NCI-H526 treated with DMSO at 0.1 percent for 48 hours (cell line): ENCODE data around the gene GTSE1.
A peak's percentile ranks its signal among the peaks of the same experiment; 100 is the strongest.
"Not testable (repeated sequence)": the region's sequence is repeated elsewhere in the genome, so short reads cannot be mapped to it uniquely, and the experiment has no call there.

Source experiments
- DNase-seq: peaks from one replicate; lab custom pipeline; 2025; lab: John Stamatoyannopoulos, UW

GTSE1 gene

GRCh38 chr22:46296257-46297150 lies at the start of gene GTSE1:
TSS of gene GTSE1 (plus strand) at chr22:46296870. CDS start at chr22:46297401, 531 bp downstream.
- DNase-seq, result peak; percentile 88

- no peak for DNase-seq
These were observed 49.2 kb upstream of the GTSE1 start for GRCh38 chr22:46247443-46247975.

- peak; percentile 68 for DNase-seq
These were observed 46.5 kb upstream of the GTSE1 start, which contains the start of gene CDPF1 for GRCh38 chr22:46250035-46250782. TSS of gene CDPF1 (minus strand) at chr22:46250293. CDS start at chr22:46248284, 2,009 bp downstream.

- no peak for DNase-seq
These were observed 45.9 kb upstream of the GTSE1 start for GRCh38 chr22:46250783-46251125.

GRCh38 chr22:46251266-46251665 lies 45.4 kb upstream of the GTSE1 start:
- no peak for DNase-seq

GRCh38 chr22:46251816-46252380 lies 44.8 kb upstream of the GTSE1 start:
- DNase-seq, result no peak

- DNase-seq, result no peak
These were observed 40.2 kb upstream of the GTSE1 start for GRCh38 chr22:46256358-46256958.

GRCh38 chr22:46259374-46259773 lies 37.3 kb upstream of the GTSE1 start:
- DNase-seq, result no peak

- no peak for DNase-seq
These were observed 36.6 kb upstream of the GTSE1 start for GRCh38 chr22:46260038-46260437.

- DNase-seq, result no peak
These were observed 34.0 kb upstream of the GTSE1 start for GRCh38 chr22:46262449-46263215.

- no peak for DNase-seq
These were observed 33.5 kb upstream of the GTSE1 start, which contains the start of gene PKDREJ for GRCh38 chr22:46263216-46263590. TSS of gene PKDREJ (minus strand) at chr22:46263343. CDS start at chr22:46263322, 21 bp downstream.

- DNase-seq, result not testable (repeated sequence)
These were observed 32.1 kb upstream of the GTSE1 start for GRCh38 chr22:46264520-46264919.

- not testable (repeated sequence) for DNase-seq
These were observed 31.0 kb upstream of the GTSE1 start for GRCh38 chr22:46265627-46266026.

GRCh38 chr22:46267431-46268279 lies 29.0 kb upstream of the GTSE1 start, which contains the start of gene TTC38:
TSS of gene TTC38 (plus strand) at chr22:46268008. CDS start at chr22:46268040, 32 bp downstream.
- DNase-seq, result peak; percentile 11

- DNase-seq, result no peak
These were observed 27.1 kb upstream of the GTSE1 start for GRCh38 chr22:46269564-46269963.

GRCh38 chr22:46272196-46272595 lies 24.5 kb upstream of the GTSE1 start:
- no peak for DNase-seq

GRCh38 chr22:46272762-46273431 lies 23.8 kb upstream of the GTSE1 start:
- no peak for DNase-seq

GRCh38 chr22:46273432-46274148 lies 23.1 kb upstream of the GTSE1 start:
- no peak for DNase-seq

GRCh38 chr22:46274381-46274780 lies 22.3 kb upstream of the GTSE1 start:
- no peak for DNase-seq
